ENCODE results near the gene VPS26B.
A peak's percentile ranks its signal among the peaks of the same experiment; 100 is the strongest.

The VPS26B gene

GRCh38 chr11:134230339-134230738, 5.9 kb downstream of the VPS26B start:
- H3K27ac ChIP-seq: no peak overlapping the region
- DNase-seq (ENCODE audit: low read depth, low spot score): no peak

DNA sequence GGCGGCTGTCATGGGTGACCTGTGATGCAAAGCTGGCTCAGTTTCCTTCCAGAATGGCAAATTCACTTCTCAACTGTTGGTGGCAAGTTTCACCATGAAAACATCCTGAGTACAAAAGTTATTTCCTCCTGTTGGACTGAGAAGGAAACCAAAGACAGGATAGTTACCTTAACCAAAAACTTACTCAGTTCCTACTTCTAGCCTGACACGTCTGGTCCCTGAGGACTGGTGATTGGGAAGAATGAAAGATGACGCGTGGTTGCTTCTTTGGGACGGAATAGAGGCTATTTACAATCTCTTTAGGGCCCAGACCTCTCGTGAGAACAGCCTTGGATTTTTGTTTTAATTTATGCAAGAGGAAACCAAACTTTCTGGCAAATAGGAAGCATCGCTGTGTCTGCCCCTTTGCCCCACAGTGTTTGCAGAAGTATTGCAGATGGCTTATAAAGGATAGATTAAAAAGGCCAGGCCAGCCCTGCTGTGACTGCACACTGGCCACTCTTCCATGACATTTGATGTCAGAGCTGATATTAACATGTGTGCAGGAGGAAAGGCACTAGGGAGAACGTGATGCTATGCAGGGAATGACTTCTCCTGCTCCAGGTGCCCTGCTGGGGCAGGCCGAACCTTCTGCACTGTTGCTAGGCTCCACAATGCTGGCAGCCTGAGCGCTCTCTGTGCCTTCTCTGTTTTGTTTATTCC, 7.6 kb downstream of the VPS26B start:
- no peak for DNase-seq (ENCODE audit: low read depth, low spot score)
- no peak overlapping the region for H3K27ac ChIP-seq

DNA sequence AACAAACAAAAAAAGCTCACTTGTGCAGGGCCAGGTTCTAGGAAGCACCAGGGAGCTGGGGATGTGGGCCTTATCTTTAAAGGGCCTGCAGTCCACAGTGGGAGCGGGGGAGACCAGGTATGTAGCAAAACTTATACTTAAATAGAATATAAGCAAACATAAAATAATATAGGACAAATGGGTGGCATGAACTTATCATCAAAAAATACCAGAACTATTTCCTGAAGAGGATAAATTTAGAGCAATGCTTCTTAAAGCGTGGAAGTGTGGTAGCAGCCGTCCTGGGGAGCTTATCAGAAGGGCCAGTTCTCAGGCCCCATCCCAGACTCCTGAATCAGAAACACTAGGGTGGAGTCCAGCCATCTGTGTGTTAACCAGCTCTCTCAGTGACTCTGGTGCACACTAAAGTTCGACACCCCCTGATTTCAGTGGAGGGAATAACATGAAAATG, 9.3 kb downstream of the VPS26B start:
- no peak for DNase-seq (ENCODE audit: low read depth, low spot score)
- H3K27ac ChIP-seq: no peak overlapping the region

GRCh38 chr11:134235399-134235798, 10.9 kb downstream of the VPS26B start:
- DNase-seq (ENCODE audit: low read depth, low spot score): no peak
- no peak overlapping the region for H3K27ac ChIP-seq

DNA sequence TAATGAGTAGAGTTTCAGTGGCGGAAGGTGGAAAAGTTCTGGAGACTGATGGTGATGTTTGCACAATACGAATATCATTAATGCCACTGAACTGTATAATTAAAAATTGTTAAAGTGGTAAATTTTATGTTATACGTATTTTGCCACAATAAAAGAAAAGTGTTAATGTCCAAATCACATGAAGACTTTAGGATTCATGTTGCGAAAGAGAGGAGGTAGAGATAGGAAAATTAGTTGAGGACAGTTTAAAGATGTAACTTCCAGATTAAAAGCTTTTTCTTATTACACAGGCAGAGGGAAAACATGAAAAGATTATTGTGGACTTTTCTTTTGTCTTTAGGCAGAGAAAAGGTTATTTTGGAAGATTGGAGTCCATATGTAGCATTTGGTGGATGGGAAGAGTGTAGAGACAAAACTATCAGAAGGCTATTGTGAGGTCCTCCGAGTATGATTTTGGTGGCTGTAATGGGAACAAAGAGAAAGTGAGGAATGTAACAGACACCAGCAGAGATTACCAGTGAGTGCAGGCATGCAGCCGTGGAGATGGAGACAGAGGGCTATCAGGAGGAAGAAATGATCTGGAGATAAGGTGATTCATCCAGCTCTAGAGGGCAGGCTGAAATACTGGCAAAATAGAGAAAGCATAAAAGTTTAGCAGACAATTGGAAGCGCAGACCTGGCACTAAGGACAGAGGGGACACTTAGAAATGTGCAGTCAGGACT, 12.5 kb downstream of the VPS26B start:
- no peak overlapping the region for H3K27ac ChIP-seq
- DNase-seq (ENCODE audit: low read depth, low spot score): no peak

GRCh38 chr11:134237557-134237922, 13.1 kb downstream of the VPS26B start:
- DNase-seq (ENCODE audit: low read depth, low spot score): no peak
- no peak overlapping the region for H3K27ac ChIP-seq

DNA sequence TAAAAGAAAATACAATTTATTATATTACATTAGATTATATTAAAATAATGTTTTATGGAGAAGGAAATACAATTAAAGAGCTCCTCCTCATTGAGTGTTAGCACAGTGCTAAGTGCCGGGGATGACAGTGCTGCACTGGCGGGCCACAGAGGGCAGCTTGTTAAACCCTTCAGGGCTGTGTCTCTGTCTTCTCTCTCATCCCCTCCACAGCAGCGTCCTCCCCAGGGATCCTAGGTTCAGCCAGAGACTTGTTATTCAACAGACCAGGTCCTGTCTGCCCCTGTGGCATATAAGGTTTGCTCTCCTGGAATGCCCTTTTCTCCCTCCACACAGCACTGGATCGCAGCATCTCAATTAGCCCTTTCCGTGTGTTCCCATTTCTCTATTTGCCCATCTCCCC, 14.5 kb downstream of the VPS26B start:
- no peak for DNase-seq (ENCODE audit: low read depth, low spot score)
- H3K27ac ChIP-seq: no peak overlapping the region

DNA sequence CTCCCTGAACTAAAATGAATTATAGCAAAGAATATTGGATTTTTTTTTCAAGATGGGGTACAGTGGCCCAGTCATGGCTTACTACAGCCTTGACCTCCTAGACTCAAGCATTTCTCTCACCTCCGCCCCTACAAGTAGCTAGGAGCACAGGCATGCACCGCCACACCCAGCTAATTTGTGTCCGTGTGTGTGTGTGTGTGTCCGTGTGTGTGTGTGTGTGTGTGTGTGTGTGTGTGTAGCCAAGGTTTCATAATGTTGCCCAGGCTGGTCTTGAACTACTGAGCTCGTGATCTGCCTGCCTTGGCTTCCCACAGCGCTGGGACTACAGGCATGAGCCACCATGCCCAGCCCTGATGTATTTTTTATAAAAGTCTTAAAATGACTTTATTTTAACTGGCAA, 16.1 kb downstream of the VPS26B start:
- DNase-seq (ENCODE audit: low read depth, low spot score): no peak
- no peak overlapping the region for H3K27ac ChIP-seq

DNA sequence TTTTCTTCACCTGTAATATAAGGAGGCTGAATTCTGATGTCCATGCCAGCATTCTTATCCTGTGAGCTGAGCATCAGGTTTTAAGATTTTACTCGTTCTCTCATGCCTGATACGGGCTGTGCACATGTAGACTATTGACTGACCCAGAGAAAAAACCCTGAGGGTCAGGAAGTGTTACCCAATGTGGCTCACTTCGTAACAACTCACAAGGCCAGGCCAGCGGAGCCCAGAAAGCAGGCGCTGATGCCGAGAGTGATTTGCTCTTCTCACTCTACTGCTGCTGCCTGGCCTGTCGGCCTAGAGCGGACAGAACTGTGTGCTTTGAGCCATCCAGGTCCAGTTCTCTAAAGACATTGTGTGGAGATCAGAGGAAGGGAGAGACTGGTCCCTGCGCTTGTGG, 17.9 kb downstream of the VPS26B start:
- no peak overlapping the region for H3K27ac ChIP-seq
- DNase-seq (ENCODE audit: low read depth, low spot score): no peak

GRCh38 chr11:134243913-134244312, 19.4 kb downstream of the VPS26B start:
- H3K27ac ChIP-seq: no peak overlapping the region
- DNase-seq (ENCODE audit: low read depth, low spot score): no peak

- no peak overlapping the region for H3K27ac ChIP-seq
- DNase-seq (ENCODE audit: low read depth, low spot score): no peak
Measured at GRCh38 chr11:134244593-134244992, 20.1 kb downstream of the VPS26B start.

DNA sequence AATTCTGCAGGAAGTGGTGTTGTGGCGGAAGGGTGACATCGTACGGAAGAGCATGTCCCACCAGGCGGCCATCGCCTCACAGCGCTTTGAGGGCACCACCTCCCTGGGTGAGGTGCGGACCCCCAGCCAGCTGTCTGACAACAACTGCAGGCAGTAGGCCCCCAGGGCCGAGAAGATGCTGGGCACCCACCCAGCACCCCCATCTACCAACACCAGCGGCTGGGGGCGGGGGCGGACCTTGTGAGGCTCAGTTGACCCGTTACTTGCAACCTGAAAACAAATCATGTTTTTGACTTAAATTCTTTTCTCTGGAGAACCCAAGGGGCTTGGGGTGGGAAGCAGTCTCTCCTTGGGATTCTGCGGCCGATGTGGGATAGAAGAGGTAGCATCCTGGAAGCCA, 21.0 kb downstream of the VPS26B start:
- DNase-seq (ENCODE audit: low read depth, low spot score): no peak
- H3K27ac ChIP-seq: no peak overlapping the region

DNA sequence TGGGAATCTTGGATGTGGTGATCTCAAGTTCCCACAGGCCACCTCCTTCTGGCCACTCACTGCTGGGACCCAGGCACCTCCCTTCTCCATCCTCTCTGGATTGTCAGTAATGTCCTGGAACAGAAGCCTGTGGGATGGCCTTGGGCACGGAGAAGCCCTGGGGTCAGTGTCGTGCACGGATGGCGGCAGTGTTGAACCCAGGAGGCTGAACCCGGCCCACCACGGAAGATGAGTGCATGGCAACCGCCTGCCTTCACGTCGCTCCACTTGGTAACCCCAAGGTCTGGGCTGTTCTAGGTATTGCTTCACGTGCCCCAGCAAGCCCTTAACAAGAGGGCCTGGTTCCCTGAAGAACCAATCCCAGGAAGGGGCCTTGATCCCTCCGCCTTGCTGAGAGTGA, 21.6 kb downstream of the VPS26B start:
- H3K27ac ChIP-seq: no peak overlapping the region
- no peak for DNase-seq (ENCODE audit: low read depth, low spot score)

- no peak overlapping the region for H3K27ac ChIP-seq
- DNase-seq (ENCODE audit: low read depth, low spot score): no peak
Measured at GRCh38 chr11:134246678-134247077, 22.2 kb downstream of the VPS26B start.

- H3K27ac ChIP-seq: no peak overlapping the region
- no peak for DNase-seq (ENCODE audit: low read depth, low spot score)
Measured at GRCh38 chr11:134248910-134249480, 24.5 kb downstream of the VPS26B start.

- DNase-seq (ENCODE audit: low read depth, low spot score): no peak
- no peak overlapping the region for H3K27ac ChIP-seq
Measured at GRCh38 chr11:134250246-134250645, 25.8 kb downstream of the VPS26B start.

- no peak overlapping the region for H3K27ac ChIP-seq
- DNase-seq (ENCODE audit: low read depth, low spot score): no peak
Measured at GRCh38 chr11:134250675-134251074, 26.2 kb downstream of the VPS26B start.

DNA sequence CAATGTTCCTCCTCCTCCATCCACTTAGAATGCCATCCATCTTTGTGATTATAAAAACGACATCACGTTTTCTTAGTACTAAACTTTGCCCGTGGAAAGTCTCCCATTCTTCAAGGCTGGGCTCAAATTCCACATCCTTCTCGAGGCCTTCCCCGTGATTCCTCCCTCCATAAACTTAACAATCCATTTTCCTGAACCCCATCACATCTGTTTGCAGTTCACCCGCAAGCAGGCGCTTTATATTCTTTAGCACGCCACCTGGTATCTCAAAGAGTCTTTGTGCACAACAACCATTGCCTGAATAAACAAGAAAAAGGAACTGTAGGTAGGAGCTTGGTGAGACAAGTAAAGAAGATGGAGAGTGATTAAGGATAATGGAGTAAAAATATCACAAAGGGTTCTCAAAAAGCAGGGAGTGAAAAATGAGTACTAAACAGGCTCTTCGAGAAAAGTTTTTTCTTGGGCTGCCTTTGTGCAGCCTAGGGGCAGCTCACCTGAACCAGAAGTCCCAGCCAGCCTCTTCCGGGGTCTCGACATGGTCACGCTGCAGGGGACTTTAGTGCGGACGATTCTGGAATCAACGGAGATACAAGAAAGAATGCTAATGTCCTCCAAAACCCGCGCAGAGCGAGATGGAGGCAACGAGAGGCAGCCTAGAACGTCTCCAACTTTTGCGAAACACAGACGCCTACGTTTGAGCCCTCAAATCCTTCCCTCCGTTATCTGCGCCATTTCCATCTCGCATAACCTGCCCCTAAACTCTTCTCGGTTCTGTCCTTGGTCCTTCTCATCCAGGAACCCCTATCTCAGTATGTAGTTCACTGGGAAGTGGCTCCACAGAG, 28.1 kb downstream of the VPS26B start:
- H3K27ac ChIP-seq: no peak overlapping the region
- no peak for DNase-seq (ENCODE audit: low read depth, low spot score)

- peak; percentile 74 for DNase-seq (ENCODE audit: low read depth, low spot score)
- no peak within 1 kb of the TSS for H3K27ac ChIP-seq
Measured at GRCh38 chr11:134253188-134253993, 28.9 kb downstream of the VPS26B start, which contains the start of the genes ACAD8 and THYN1. Gene ACAD8 (plus strand): TSS chr11:134253568. CDS start chr11:134253601, 33 bp downstream. Gene THYN1 (minus strand): TSS chr11:134253352. CDS start chr11:134252882, 470 bp downstream.
